H1 (cell line): ENCODE measurements around the gene ARF3. TPM values are rescaled to one million over a fixed set of nuclear protein-coding genes. Genes with fewer than 3 reads are reported as not detected.

ENCODE experiments used
- CTCF ChIA-PET: fragments of 300-600 bp; sonication (Branson Sonifier 250); formaldehyde crosslinking; loops from one replicate; lab custom pipeline; 2021; ENCODE audit not compliant: partially characterized antibody; lab: Charles Lee
- POLR2A ChIA-PET: fragments of 300-600 bp; sonication (Branson Sonifier 250); formaldehyde crosslinking; loops from one replicate; lab custom pipeline; 2021; ENCODE audit warnings: inconsistent platforms; ENCODE audit not compliant: partially characterized antibody; lab: Charles Lee
- DNase-seq, 2 experiments: peaks; one replicate each; pipeline versions ENCODE4 v3.0.0 to v3.0.0-alpha.2; 2010 to 2022; ENCODE audit warnings: low spot score in 2 of 2, low read depth in 1 of 2, mixed read lengths in 1 of 2
- FAIRE-seq: peaks from 2 replicates; lab custom pipeline; 2011; peaks lifted over from hg19 to GRCh38; lab: Jason Lieb, UNC
- H2AFZ ChIP-seq: 2 replicates; pipeline ENCODE4 v1.8.1; 2012; ENCODE audit warnings: low read length, inconsistent platforms
- H2AK5ac ChIP-seq: 2 replicates; pipeline ENCODE4 v1.6.1; 2013; ENCODE audit warnings: low read depth, low read length
- H2BK120ac ChIP-seq: replicated peaks from 2 replicates; pipeline ENCODE3; 2013; ENCODE audit warnings: low read depth, low read length, inconsistent platforms
- H2BK12ac ChIP-seq: 2 replicates; pipeline ENCODE4 v1.6.1; 2013; ENCODE audit warnings: low read depth, low read length
- H2BK15ac ChIP-seq: 2 replicates; pipeline ENCODE4 v1.6.1; 2013; ENCODE audit warnings: low read length
- H2BK20ac ChIP-seq: 2 replicates; pipeline ENCODE4 v1.6.1; 2013; ENCODE audit warnings: low read length
- H2BK5ac ChIP-seq: 2 replicates; pipeline ENCODE4 v1.6.1; 2013; ENCODE audit warnings: low read depth, low read length
- H3K14ac ChIP-seq: 2 replicates; pipeline ENCODE4 v1.6.1; 2013; ENCODE audit warnings: inconsistent platforms; ENCODE audit not compliant: insufficient read length
- H3K18ac ChIP-seq: 2 replicates; pipeline ENCODE4 v1.6.1; 2013; ENCODE audit warnings: low read length; ENCODE audit errors: extremely low read depth
- H3K23ac ChIP-seq: 2 replicates; pipeline ENCODE4 v1.6.1; 2013; ENCODE audit warnings: inconsistent platforms; ENCODE audit not compliant: insufficient read length
- H3K23me2 ChIP-seq: 2 replicates; pipeline ENCODE4 v1.6.1; 2013; ENCODE audit warnings: low read depth, low read length
- H3K27ac ChIP-seq: 2 replicates; pipeline ENCODE4 v1.6.1; 2011; ENCODE audit warnings: low read depth, low read length, inconsistent platforms
- H3K27me3 ChIP-seq, 4 experiments: replicated peaks in 1 of 4; 1 replicate in 1 of 4; 2 replicates in 3 of 4; pipeline versions ENCODE4 v1.6.1 to v1.8.1; 2011 to 2013; ENCODE audit warnings: low read length in 3 of 4, mild to moderate bottlenecking in 3 of 4, inconsistent platforms in 2 of 4, mixed read lengths in 2 of 4, moderate library complexity in 1 of 4; ENCODE audit not compliant: control insufficient read depth in 3 of 4, insufficient read depth in 3 of 4; ENCODE audit errors: extremely low read depth in 1 of 4
- H3K36me3 ChIP-seq, 4 experiments: 2 replicates each; pipeline versions ENCODE4 v1.6.1 to v1.8.1; 2011 to 2013; ENCODE audit warnings: mild to moderate bottlenecking in 4 of 4, low read length in 3 of 4, moderate library complexity in 2 of 4, control low read depth in 1 of 4, inconsistent platforms in 1 of 4; ENCODE audit not compliant: insufficient read depth in 4 of 4, control insufficient read depth in 2 of 4
- H3K4ac ChIP-seq: replicated peaks from 2 replicates; pipeline ENCODE3; 2013; ENCODE audit warnings: low read length, low read depth, mixed read lengths, inconsistent platforms; ENCODE audit not compliant: insufficient read length
- H3K4me1 ChIP-seq, 4 experiments: replicated peaks in 1 of 4; 1 replicate in 1 of 4; 2 replicates in 3 of 4; pipeline versions ENCODE4 v1.6.1 to v1.8.1; 2011 to 2013; ENCODE audit warnings: low read length in 3 of 4, inconsistent platforms in 2 of 4, mixed read lengths in 1 of 4; ENCODE audit not compliant: insufficient read depth in 4 of 4, control insufficient read depth in 3 of 4
- H3K4me2 ChIP-seq, 2 experiments: 2 replicates each; pipeline versions ENCODE4 v1.6.1 to v1.8.1; 2011 to 2013; ENCODE audit warnings: low read depth in 2 of 2, low read length in 2 of 2, control low read depth in 1 of 2, inconsistent platforms in 1 of 2, mild to moderate bottlenecking in 1 of 2; ENCODE audit not compliant: insufficient read depth in 1 of 2
- H3K4me3 ChIP-seq, 4 experiments: fragments of 200-600, 300-600 bp in 1 of 4; sonication (generic), shearing (Covaris generic), sonication (Bioruptor Twin) in 1 of 4; 2 replicates each; pipeline versions ENCODE4 v1.5.1 to v1.8.1; 2011 to 2016; ENCODE audit warnings: low read length in 4 of 4, low read depth in 3 of 4, control low read depth in 2 of 4, inconsistent platforms in 2 of 4, mild to moderate bottlenecking in 2 of 4, mixed read lengths in 1 of 4, moderate library complexity in 1 of 4; ENCODE audit not compliant: insufficient read depth in 2 of 4; ENCODE audit errors: extremely low read depth in 1 of 4
- H3K56ac ChIP-seq: replicated peaks from 2 replicates; pipeline ENCODE3; 2013; ENCODE audit warnings: low read depth, mild to moderate bottlenecking, mixed read lengths, low read length, inconsistent platforms; ENCODE audit not compliant: insufficient read length
- H3K79me1 ChIP-seq: 2 replicates; pipeline ENCODE4 v1.6.1; 2013; ENCODE audit warnings: low read depth, low read length, control low read depth
- H3K79me2 ChIP-seq, 2 experiments: 2 replicates each; pipeline versions ENCODE4 v1.6.1 to v1.8.1; 2012 to 2013; ENCODE audit warnings: low read length in 2 of 2, mild to moderate bottlenecking in 2 of 2, inconsistent platforms in 1 of 2; ENCODE audit not compliant: insufficient read depth in 2 of 2, control insufficient read depth in 1 of 2
- H3K9ac ChIP-seq, 4 experiments: replicated peaks in 1 of 4; 1 replicate in 1 of 4; 2 replicates in 3 of 4; pipeline versions ENCODE4 v1.6.1 to v1.8.1; 2011 to 2013; ENCODE audit warnings: low read depth in 3 of 4, low read length in 3 of 4, control low read depth in 2 of 4, mild to moderate bottlenecking in 2 of 4, moderate library complexity in 2 of 4, inconsistent platforms in 1 of 4; ENCODE audit errors: extremely low read depth in 1 of 4
- H3K9me3 ChIP-seq, 2 experiments: 2 replicates each; pipeline versions ENCODE4 v1.6.1 to v1.8.1; 2012 to 2013; ENCODE audit warnings: mild to moderate bottlenecking in 2 of 2, moderate library complexity in 2 of 2, control low read depth in 1 of 2, inconsistent platforms in 1 of 2, low read depth in 1 of 2, low read length in 1 of 2, mixed read lengths in 1 of 2; ENCODE audit not compliant: insufficient read depth in 2 of 2
- H4K20me1 ChIP-seq, 2 experiments: replicated peaks in 1 of 2; 2 replicates each; pipeline versions ENCODE3 to v1.8.1; 2011 to 2013; ENCODE audit warnings: inconsistent platforms in 2 of 2, low read length in 2 of 2, mild to moderate bottlenecking in 1 of 2; ENCODE audit not compliant: insufficient read depth in 2 of 2, control insufficient read depth in 1 of 2
- H4K5ac ChIP-seq: 2 replicates; pipeline ENCODE4 v1.6.1; 2013; ENCODE audit warnings: low read length, low read depth, mixed read lengths, inconsistent platforms; ENCODE audit not compliant: insufficient read length
- H4K8ac ChIP-seq: 2 replicates; pipeline ENCODE4 v1.8.0; 2013; ENCODE audit warnings: mild to moderate bottlenecking, moderate library complexity, low read length, inconsistent platforms; ENCODE audit not compliant: insufficient read depth; ENCODE audit errors: extremely low read depth
- H4K91ac ChIP-seq: replicated peaks from 2 replicates; pipeline ENCODE3; 2013; ENCODE audit warnings: low read length, mixed read lengths, inconsistent platforms; ENCODE audit not compliant: insufficient read length
- ATF3 ChIP-seq: IDR thresholded peaks from 2 replicates; pipeline ENCODE4 v1.6.1; 2011; ENCODE audit warnings: low read depth, mild to moderate bottlenecking, low read length; ENCODE audit not compliant: insufficient read depth
- FOSL1 ChIP-seq: IDR thresholded peaks from 2 replicates; pipeline ENCODE4 v1.6.1; 2011; ENCODE audit warnings: mild to moderate bottlenecking, low read depth, low read length, moderate library complexity; ENCODE audit not compliant: insufficient read depth
- KDM5A ChIP-seq: fragments of 200-600 bp; IDR thresholded peaks from 2 replicates; pipeline ENCODE4 v1.7.1; 2012; ENCODE audit warnings: mild to moderate bottlenecking, low read length, inconsistent platforms, mixed read lengths
- MAFK ChIP-seq: IDR thresholded peaks from 2 replicates; pipeline ENCODE4 v1.6.1; 2012; ENCODE audit warnings: low read depth, mild to moderate bottlenecking, improper control_type of control experiment, low read length
- MAX ChIP-seq: IDR thresholded peaks from 2 replicates; pipeline ENCODE4 v1.6.1; 2012; ENCODE audit warnings: inconsistent platforms
- POLR2AphosphoS5 ChIP-seq: IDR thresholded peaks from 2 replicates; pipeline ENCODE4 v1.6.1; 2011; ENCODE audit warnings: low read depth, low read length
- RAD21 ChIP-seq, 2 experiments: IDR thresholded peaks in 1 of 2; conservative IDR thresholded peaks in 1 of 2; 2 replicates each; pipeline ENCODE4 v1.6.1; 2011; ENCODE audit warnings: low read depth in 2 of 2, low read length in 2 of 2, improper control_type of control experiment in 1 of 2, inconsistent platforms in 1 of 2, mild to moderate bottlenecking in 1 of 2, moderate library complexity in 1 of 2
- SIN3A ChIP-seq, 2 experiments: IDR thresholded peaks in 1 of 2; conservative IDR thresholded peaks in 1 of 2; 2 replicates each; pipeline ENCODE4 v1.6.1; 2011 to 2012; ENCODE audit warnings: low read length in 2 of 2, improper control_type of control experiment in 1 of 2, low read depth in 1 of 2, mild to moderate bottlenecking in 1 of 2
- SP2 ChIP-seq: IDR thresholded peaks from 2 replicates; pipeline ENCODE4 v1.6.1; 2012; ENCODE audit warnings: mild to moderate bottlenecking, low read length, inconsistent platforms
- SP4 ChIP-seq: IDR thresholded peaks from 2 replicates; pipeline ENCODE4 v1.6.1; 2012; ENCODE audit warnings: low read length, inconsistent platforms
- TAF7 ChIP-seq: optimal IDR thresholded peaks from 2 replicates; pipeline ENCODE3; 2011; ENCODE audit warnings: low read depth, mild to moderate bottlenecking, inconsistent platforms, low read length, moderate library complexity, borderline replicate concordance
- TEAD4 ChIP-seq: IDR thresholded peaks from 2 replicates; pipeline ENCODE4 v1.6.1; 2012; ENCODE audit warnings: low read depth, low read length, inconsistent platforms, mixed read lengths
- YY1 ChIP-seq: IDR thresholded peaks from 2 replicates; pipeline ENCODE4 v1.6.1; 2011; ENCODE audit warnings: low read depth, mild to moderate bottlenecking, low read length
- WGBS, 2 experiments: shearing (Covaris generic) in 1 of 2; methylation state at CpG; one replicate each; pipeline versions ENCODE4 v1.1.6 to v1.1.7; 2013 to 2015; ENCODE audit warnings: low lambda C conversion rate in 2 of 2, mixed read lengths in 2 of 2, inconsistent platforms in 1 of 2, low coverage in 1 of 2, missing lambda C conversion rate in 1 of 2; ENCODE audit not compliant: insufficient replicate concordance in 2 of 2, insufficient coverage in 1 of 2, insufficient read length in 1 of 2; ENCODE audit errors: extremely low coverage in 1 of 2, missing lambda C conversion rate in 1 of 2; 5-methylcytosine and 5-hydroxymethylcytosine counted together
- polyA plus RNA-seq, 7 experiments: library from polyadenylated mRNA; depleted of rRNA in 3 of 7; stranded (reverse) in 5 of 7; unstranded in 2 of 7; fragments of >200 nt in 5 of 7; fragments of 200-250 nt in 2 of 7; gene quantifications; 1 replicate in 5 of 7; 2 replicates in 1 of 7; 4 replicates in 1 of 7; pipeline versions ENCODE4 v1.2.1 to v1.2.3, GENCODE V29; 2011 to 2013; ENCODE audit warnings: missing spikeins in 2 of 7, mixed read lengths in 2 of 7
- total RNA-seq: library from RNA; stranded (reverse); fragmentation: NEBNext Ultra II Directional; extraction: Animal tissue kit (Norgen Biotek cat#: 25700); gene quantifications from 2 replicates; pipeline ENCODE4 v1.2.1, GENCODE V29; 2021

ARF3 gene
- total and polyA plus RNA-seq, 2 of the 8 experiments (the other 6 are each of a cell fraction or from before 2014, with no cell fraction given), result 231 to 250 TPM

- POLR2A ChIA-PET, result interaction anchor here (0.6 to 7.2 kb wide), 9 partner anchors 11 to 69 kb away, joined by 3 to 51 read pairs (median 4); partner anchors contain the start of gene RND1
- Histone ChIP-seq H3K23me2 (peaks cover 10% of the 10 kb centered on the region), H3K27me3 (no peaks in the 10 kb centered on the region; a peak in 1 of 7 replicates), H3K4me3 (no peak overlapping the region), H2BK5ac (no peak overlapping the region), H3K4me2 (no peak overlapping the region), H3K79me2 (no peaks in the 10 kb centered on the region; a peak in 1 of 4 replicates), H4K8ac (no peak overlapping the region; the same call in 1 of the 2 replicates), H4K5ac (no peak overlapping the region), H2BK120ac (no peak overlapping the region), H3K36me3 (peaks cover 10 to 24% (median 14%) of the 10 kb centered on the region in 4 experiments; a peak in 7 of 8 replicates), H3K23ac (no peak overlapping the region), H3K18ac (no peak overlapping the region), H3K4me1 (peaks cover 0 to 14% (median 4%) of the 10 kb centered on the region in 4 experiments; a peak in 4 of 7 replicates), H3K4ac (no peak overlapping the region), H2BK20ac (no peak overlapping the region), H3K9ac (no peak overlapping the region), H3K14ac (no peak overlapping the region), H3K56ac (no peak overlapping the region), H2BK12ac (no peak overlapping the region), H2BK15ac (no peak overlapping the region), H3K27ac (no peak overlapping the region), H2AK5ac (no peak overlapping the region), H4K91ac (no peak overlapping the region), H2AFZ (no peak overlapping the region), H3K9me3 (no peaks in the 10 kb centered on the region), H3K79me1 (peaks cover 3% of the 10 kb centered on the region; the same call in 1 of the 2 replicates), H4K20me1 (peaks cover 1 to 7% of the 10 kb centered on the region in 2 experiments)
- 87% methylated on average over 3 of the region's 3 CpGs; no CpG with 5 or more reads in 1 of the 2 experiments for WGBS, 2 experiments
- TF ChIP-seq SIN3A (conservative IDR thresholded peaks at IDR 0.05 in 1 of 2, IDR thresholded peaks at IDR 0.05 in 1 of 2; ENCODE audit: low read depth in 1 of 2, low read length in 2 of 2) (no peak), SP2 (no peak), FOSL1 (no peak), YY1 (no peak), ATF3 (no peak), MAFK (no peak), TAF7 (no peak), MAX (no peak), RAD21 (IDR thresholded peaks at IDR 0.05 in 1 of 2, conservative IDR thresholded peaks at IDR 0.05 in 1 of 2; ENCODE audit: low read depth in 2 of 2, low read length in 2 of 2) (no peak), KDM5A (no peak), TEAD4 (no peak), POLR2AphosphoS5 (no peak), SP4 (no peak)
- CTCF ChIA-PET, result interaction anchor here (1.2 to 20.2 kb wide), 8 partner anchors 12 to 71 kb away, joined by 3 to 280 read pairs (median 40); partner anchors contain the start of genes ARF3 and DDX23
- FAIRE-seq, result no peak
- no peak for DNase-seq
Measured at GRCh38 chr12:48923117-48923516, 34.2 kb downstream of the ARF3 start.
